ENCODE results near the gene ANAPC16. TPM values are rescaled to one million over a fixed set of nuclear protein-coding genes. Genes with fewer than 3 reads are reported as not detected.
"Not testable (repeated sequence)": the region's sequence is repeated elsewhere in the genome, so short reads cannot be mapped to it uniquely, and the experiment has no call there.

Gene ANAPC16
- total RNA-seq, 2 experiments from 2014 or later = 61.9 to 64.3 TPM

DNA sequence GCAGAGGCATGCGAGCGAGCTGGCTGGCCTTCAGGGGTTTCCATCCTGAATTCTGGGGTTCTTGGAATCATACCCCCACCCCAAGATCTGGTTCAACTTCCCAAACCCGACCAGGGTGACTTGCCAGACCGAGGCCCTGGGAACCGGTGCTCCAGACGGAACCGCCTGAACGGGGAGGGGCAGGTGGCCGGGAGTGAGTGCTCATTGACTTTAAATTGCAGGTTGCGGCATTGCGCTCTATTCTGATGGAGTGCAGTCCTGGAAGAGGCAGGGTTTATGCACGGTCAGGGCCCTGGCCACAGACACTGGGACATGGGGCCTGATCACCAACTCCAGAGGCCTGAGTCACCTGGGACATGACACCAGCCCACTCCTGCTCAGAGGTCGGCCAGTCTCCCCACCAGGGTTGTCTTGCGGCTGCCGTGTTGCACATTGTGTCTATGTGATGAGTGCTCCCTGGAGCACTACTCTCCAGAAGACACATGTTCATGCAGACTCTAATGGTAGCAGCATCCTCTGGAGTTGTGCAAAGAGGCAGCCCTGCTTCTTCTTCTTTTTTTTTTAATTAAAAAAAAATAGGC lies 52.1 kb downstream of the ANAPC16 start:
- H3K4me1 ChIP-seq (ENCODE audit: insufficient read depth, low read length) = peaks cover 27% of the 10 kb centered on the region
- ChIA-PET CTCF (interaction anchor here (1.1 kb wide), 1 partner anchor 64 kb away, joined by 4 read pairs; no protein-coding TSS in a partner anchor), POLR2A (interaction anchor here (0.5 to 0.6 kb wide), 2 partner anchors 60 to 1090 kb away, joined by 3 read pairs; no protein-coding TSS in a partner anchor)

DNA sequence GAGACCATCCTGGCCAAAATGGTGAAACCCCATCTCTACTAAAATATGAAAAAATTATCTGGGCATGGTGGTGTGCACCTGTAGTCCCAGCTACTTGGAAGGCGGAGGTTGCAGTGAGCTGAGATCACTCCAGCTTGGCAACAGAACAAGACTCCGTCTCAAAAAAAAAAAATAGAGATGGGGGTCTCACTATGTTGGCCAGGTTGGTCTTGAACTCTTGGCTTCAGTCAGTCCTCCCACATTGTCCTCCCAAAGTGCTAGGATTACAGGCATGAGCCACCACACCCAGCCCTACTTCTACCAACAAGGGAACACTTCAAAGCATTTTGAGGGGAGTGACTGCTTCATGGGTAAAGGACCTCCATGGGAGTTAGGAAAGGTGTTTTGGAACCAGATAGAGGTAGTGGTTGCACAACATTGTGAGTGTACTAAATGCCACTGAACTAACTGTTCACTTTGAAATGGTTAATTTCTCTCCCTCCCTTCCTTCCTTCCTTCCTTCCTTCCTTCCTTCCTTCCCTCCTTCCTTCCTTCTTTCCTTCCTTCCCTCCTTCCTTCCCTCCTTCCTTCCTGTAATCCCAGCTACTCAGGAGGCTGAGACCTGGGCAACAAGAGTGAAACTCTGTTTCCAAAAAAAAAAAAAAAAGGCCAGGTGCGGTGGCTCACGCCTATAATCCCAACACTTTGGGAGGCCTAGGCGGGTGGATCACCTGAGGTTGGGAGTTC lies 52.8 kb downstream of the ANAPC16 start:
- ChIA-PET CTCF (interaction anchor here (0.7 to 1.3 kb wide), 2 partner anchors 8 to 152 kb away, joined by 3 to 6 read pairs; no protein-coding TSS in a partner anchor), POLR2A (interaction anchor here (0.7 kb wide), 1 partner anchor 9 kb away, joined by 3 read pairs; no protein-coding TSS in a partner anchor)
- H3K27ac ChIP-seq (ENCODE audit: low read depth in 1 of 2, low read length in 2 of 2); H3K4me3 Mint-ChIP-seq; ATAC-seq (ENCODE audit: poor library complexity); H3K27me3 ChIP-seq (ENCODE audit: control insufficient read depth in 1 of 2, insufficient read depth in 2 of 2, low read length in 2 of 2); H3K36me3 ChIP-seq (ENCODE audit: insufficient read depth, low read length); intact Hi-C loops (cut with DNase I, micrococcal nuclease); H3K36me3 Mint-ChIP-seq (ENCODE audit: low read depth); H3K4me3 ChIP-seq (ENCODE audit: low read length); DNase-seq; H3K9me3 ChIP-seq (ENCODE audit: control insufficient read depth in 1 of 2, insufficient read depth in 1 of 2, low read length in 2 of 2); H3K9me3 Mint-ChIP-seq; H3K27me3 Mint-ChIP-seq; H3K27ac Mint-ChIP-seq: not testable (repeated sequence)
- H3K4me1 Mint-ChIP-seq (ENCODE audit: low read depth) = peaks cover 49% of the 10 kb centered on the region
- H3K4me1 ChIP-seq (ENCODE audit: insufficient read depth, low read length) = peaks cover 26% of the 10 kb centered on the region

More for the DNA sequence above, 52.1 kb downstream of the ANAPC16 start:
- H3K4me3 Mint-ChIP-seq = no peak overlapping the region
- no peak overlapping the region for H3K27ac ChIP-seq (ENCODE audit: low read depth in 1 of 2, low read length in 2 of 2)
- TF ChIP-seq, protein P1, sequence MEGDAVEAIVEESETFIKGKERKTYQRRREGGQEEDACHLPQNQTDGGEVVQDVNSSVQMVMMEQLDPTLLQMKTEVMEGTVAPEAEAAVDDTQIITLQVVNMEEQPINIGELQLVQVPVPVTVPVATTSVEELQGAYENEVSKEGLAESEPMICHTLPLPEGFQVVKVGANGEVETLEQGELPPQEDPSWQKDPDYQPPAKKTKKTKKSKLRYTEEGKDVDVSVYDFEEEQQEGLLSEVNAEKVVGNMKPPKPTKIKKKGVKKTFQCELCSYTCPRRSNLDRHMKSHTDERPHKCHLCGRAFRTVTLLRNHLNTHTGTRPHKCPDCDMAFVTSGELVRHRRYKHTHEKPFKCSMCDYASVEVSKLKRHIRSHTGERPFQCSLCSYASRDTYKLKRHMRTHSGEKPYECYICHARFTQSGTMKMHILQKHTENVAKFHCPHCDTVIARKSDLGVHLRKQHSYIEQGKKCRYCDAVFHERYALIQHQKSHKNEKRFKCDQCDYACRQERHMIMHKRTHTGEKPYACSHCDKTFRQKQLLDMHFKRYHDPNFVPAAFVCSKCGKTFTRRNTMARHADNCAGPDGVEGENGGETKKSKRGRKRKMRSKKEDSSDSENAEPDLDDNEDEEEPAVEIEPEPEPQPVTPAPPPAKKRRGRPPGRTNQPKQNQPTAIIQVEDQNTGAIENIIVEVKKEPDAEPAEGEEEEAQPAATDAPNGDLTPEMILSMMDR (IDR thresholded peaks at IDR 0.05) = no peak
- no peaks in the 10 kb centered on the region for H3K36me3 Mint-ChIP-seq (ENCODE audit: low read depth)
- no peaks in the 10 kb centered on the region for H3K36me3 ChIP-seq (ENCODE audit: insufficient read depth, low read length)
- peaks cover 48% of the 10 kb centered on the region for H3K4me1 Mint-ChIP-seq (ENCODE audit: low read depth)
- no peak overlapping the region for H3K27ac Mint-ChIP-seq
- ATAC-seq (ENCODE audit: poor library complexity) = no peak
- intact Hi-C loops (cut with DNase I, micrococcal nuclease) = no loop called here
- no peaks in the 10 kb centered on the region for H3K27me3 ChIP-seq (ENCODE audit: control insufficient read depth in 1 of 2, insufficient read depth in 2 of 2, low read length in 2 of 2)
- no peaks in the 10 kb centered on the region for H3K27me3 Mint-ChIP-seq
- no peaks in the 10 kb centered on the region for H3K9me3 ChIP-seq (ENCODE audit: control insufficient read depth in 1 of 2, insufficient read depth in 1 of 2, low read length in 2 of 2)
- DNase-seq = no peak
- H3K9me3 Mint-ChIP-seq = no peaks in the 10 kb centered on the region
- no peak overlapping the region for H3K4me3 ChIP-seq (ENCODE audit: low read length)

DNA sequence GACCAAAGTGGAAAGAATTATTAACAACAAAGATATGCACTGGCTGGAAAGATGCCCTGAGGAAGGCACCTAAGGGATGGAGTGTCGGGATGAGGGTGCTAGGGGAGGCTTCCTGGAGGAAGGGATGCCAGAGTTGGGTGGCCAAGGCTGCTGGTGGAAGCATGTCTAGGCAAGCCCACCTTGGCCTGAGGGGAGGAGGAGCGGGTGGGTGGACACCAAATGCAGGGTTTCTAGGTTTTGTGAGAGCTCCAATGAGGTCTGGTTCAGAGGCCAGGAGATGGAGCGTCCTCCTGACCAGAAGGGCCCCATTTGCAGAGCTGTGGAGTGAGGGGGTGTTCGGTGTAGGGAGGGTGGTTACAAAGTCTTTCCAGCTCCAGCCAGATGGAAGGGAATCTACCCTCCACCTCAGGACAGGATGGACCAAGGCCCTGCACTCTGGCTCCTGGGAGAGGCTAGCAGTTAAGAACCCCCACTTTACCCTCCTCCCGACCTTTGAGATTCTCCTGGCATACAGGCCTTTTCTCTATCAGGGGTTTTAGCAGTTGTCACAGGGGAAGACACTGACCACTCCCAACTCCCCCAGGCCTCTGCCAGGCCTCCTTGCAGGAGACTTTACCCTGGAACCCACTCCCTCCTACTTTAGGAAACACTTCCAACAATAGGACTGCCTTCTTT lies 54.9 kb downstream of the ANAPC16 start:
- no peak overlapping the region for H3K27ac ChIP-seq (ENCODE audit: low read depth in 1 of 2, low read length in 2 of 2)
- POLR2A ChIA-PET = interaction anchor here (1.2 to 1.3 kb wide), 2 partner anchors 23 to 57 kb away, joined by 3 to 4 read pairs; no protein-coding TSS in a partner anchor
- Mint-ChIP-seq H3K27me3 (no peaks in the 10 kb centered on the region), H3K36me3 (ENCODE audit: low read depth) (peaks cover 23% of the 10 kb centered on the region), H3K4me3 (peak overlapping the region; percentile 69), H3K9me3 (no peaks in the 10 kb centered on the region), H3K4me1 (ENCODE audit: low read depth) (peaks cover 46% of the 10 kb centered on the region), H3K27ac (peak overlapping the region; percentile 64)
- intact Hi-C loops (cut with DNase I, micrococcal nuclease) = loop anchor here in 1 of 2 experiments (2.0 to 5.0 kb wide), 3 partner anchors 20 to 53 kb away; partner anchors contain the start of genes ANAPC16 and ASCC1
- H3K36me3 ChIP-seq (ENCODE audit: insufficient read depth, low read length) = peaks cover 12% of the 10 kb centered on the region
- CTCF ChIA-PET = interaction anchor here (0.9 kb wide), 1 partner anchor 61 kb away, joined by 3 read pairs; no protein-coding TSS in a partner anchor
- ATAC-seq (ENCODE audit: poor library complexity) = no peak
- DNase-seq = no peak
- TF ChIP-seq, protein P1 (IDR thresholded peaks at IDR 0.05) = no peak
- no peaks in the 10 kb centered on the region for H3K9me3 ChIP-seq (ENCODE audit: control insufficient read depth in 1 of 2, insufficient read depth in 1 of 2, low read length in 2 of 2)
- no peak overlapping the region for H3K4me3 ChIP-seq (ENCODE audit: low read length)
- no peaks in the 10 kb centered on the region for H3K27me3 ChIP-seq (ENCODE audit: control insufficient read depth in 1 of 2, insufficient read depth in 2 of 2, low read length in 2 of 2)
- H3K4me1 ChIP-seq (ENCODE audit: insufficient read depth, low read length) = peaks cover 30% of the 10 kb centered on the region

All from CD4-positive, alpha-beta T cell (primary cell).